ENCODE measurements around the gene B3GNT8.

DNA sequence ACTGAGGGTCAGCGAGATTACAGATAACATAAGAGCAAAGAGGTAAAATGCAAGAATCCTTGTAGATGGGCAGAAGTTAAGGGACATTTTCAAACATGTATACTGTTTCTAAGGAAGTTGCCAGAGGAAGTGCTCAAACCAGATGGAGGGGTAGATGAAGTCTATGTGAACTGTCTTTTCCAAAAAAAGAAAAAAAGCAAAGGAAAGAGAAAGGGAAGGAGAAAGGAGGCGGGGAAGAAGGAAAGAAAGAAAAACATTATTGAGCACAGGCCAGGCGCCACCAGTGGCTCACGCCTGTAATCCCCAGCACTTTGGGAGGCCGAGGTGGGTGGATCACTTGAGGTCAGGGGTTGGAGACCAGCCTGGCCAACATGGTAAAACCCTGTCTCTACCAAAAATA lies 7.3 kb upstream of the B3GNT8 start:
- no peak for TF ChIP-seq POLR2A (IDR thresholded peaks at IDR 0.05)
- TF ChIP-seq, protein P1, sequence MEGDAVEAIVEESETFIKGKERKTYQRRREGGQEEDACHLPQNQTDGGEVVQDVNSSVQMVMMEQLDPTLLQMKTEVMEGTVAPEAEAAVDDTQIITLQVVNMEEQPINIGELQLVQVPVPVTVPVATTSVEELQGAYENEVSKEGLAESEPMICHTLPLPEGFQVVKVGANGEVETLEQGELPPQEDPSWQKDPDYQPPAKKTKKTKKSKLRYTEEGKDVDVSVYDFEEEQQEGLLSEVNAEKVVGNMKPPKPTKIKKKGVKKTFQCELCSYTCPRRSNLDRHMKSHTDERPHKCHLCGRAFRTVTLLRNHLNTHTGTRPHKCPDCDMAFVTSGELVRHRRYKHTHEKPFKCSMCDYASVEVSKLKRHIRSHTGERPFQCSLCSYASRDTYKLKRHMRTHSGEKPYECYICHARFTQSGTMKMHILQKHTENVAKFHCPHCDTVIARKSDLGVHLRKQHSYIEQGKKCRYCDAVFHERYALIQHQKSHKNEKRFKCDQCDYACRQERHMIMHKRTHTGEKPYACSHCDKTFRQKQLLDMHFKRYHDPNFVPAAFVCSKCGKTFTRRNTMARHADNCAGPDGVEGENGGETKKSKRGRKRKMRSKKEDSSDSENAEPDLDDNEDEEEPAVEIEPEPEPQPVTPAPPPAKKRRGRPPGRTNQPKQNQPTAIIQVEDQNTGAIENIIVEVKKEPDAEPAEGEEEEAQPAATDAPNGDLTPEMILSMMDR (IDR thresholded peaks at IDR 0.05): no peak

Measured in esophagus squamous epithelium (tissue), 4 donors.